Tibial artery (tissue), 4 donors: ENCODE data around the gene TMEM208.
A peak's percentile ranks its signal among the peaks of the same experiment; 100 is the strongest.

Source experiments
- DNase-seq, 2 donors: peaks; one replicate each; pipeline ENCODE4 v3.0.0-alpha.2; 2019
- H3K27ac ChIP-seq, 2 donors: fragments of 200-600 bp; sonication (generic) in 1 of 2; 1 replicate in 1 of 2; 2 replicates in 1 of 2; pipeline ENCODE4 v1.5.1; 2018 to 2019; ENCODE audit warnings: mild to moderate bottlenecking in 1 of 2
- H3K27me3 ChIP-seq, 2 donors: fragments of 200-600 bp; sonication (generic) in 1 of 2; one replicate each; pipeline versions ENCODE4 v1.5.1 to v1.6.0; 2016 to 2019
- H3K36me3 ChIP-seq, 3 donors: fragments of 200-600 bp; sonication (generic) in 2 of 3; one replicate each; pipeline ENCODE4 v1.5.1; 2016 to 2019; ENCODE audit warnings: mild to moderate bottlenecking in 2 of 3
- H3K4me1 ChIP-seq, 4 donors: fragments of 200-600 bp; sonication (generic) in 2 of 4; 1 replicate in 3 of 4; 2 replicates in 1 of 4; pipeline ENCODE4 v1.5.1; 2016 to 2019
- H3K4me3 ChIP-seq, 2 donors: fragments of 200-600 bp; sonication (generic) in 1 of 2; 1 replicate in 1 of 2; 2 replicates in 1 of 2; pipeline ENCODE4 v1.5.1; 2018 to 2019; ENCODE audit warnings: mild to moderate bottlenecking in 2 of 2
- H3K9me3 ChIP-seq, 3 donors: fragments of 200-600 bp; sonication (generic) in 1 of 3; one replicate each; pipeline ENCODE4 v1.5.1; 2016 to 2019
- CTCF ChIP-seq, 2 experiments: fragments of 200-600 bp in 1 of 2; fragments of 450-650 bp in 1 of 2; IDR thresholded peaks; one replicate each; pipeline ENCODE4 v1.5.1; 2017 to 2019; ENCODE audit warnings: antibody characterized with exemption in 2 of 2, mild to moderate bottlenecking in 1 of 2, moderate library complexity in 1 of 2
- intact Hi-C: fragments of 100-400 bp; cut with DNase I; formaldehyde crosslinking; loops from one replicate; pipeline ENCODE4 v1.15.0; 2023; ENCODE audit warnings: low total_unique reads

Gene TMEM208

GRCh38 chr16:67265834-67266233 lies 38.9 kb downstream of the TMEM208 start:
- peak in 1 of 2 donors; percentile 6 for DNase-seq
- TF ChIP-seq CTCF (IDR thresholded peaks at IDR 0.05): no peak
- H3K27me3 ChIP-seq: peaks cover 0 to 14% of the 10 kb centered on the region in 2 donors
- no peaks in the 10 kb centered on the region for H3K9me3 ChIP-seq
- intact Hi-C loops: no loop called here
- no peak overlapping the region for H3K27ac ChIP-seq
- H3K4me3 ChIP-seq: no peak overlapping the region
- no peaks in the 10 kb centered on the region for H3K4me1 ChIP-seq
- no peaks in the 10 kb centered on the region for H3K36me3 ChIP-seq

- Histone ChIP-seq H3K9me3 (no peaks in the 10 kb centered on the region), H3K4me3 (no peak overlapping the region), H3K36me3 (no peaks in the 10 kb centered on the region), H3K27me3 (peaks cover 0 to 12% of the 10 kb centered on the region in 2 donors), H3K27ac (no peak overlapping the region), H3K4me1 (no peaks in the 10 kb centered on the region)
- DNase-seq: peak; percentile 83 to 85
- intact Hi-C loops: no loop called here
- no peak for TF ChIP-seq CTCF (IDR thresholded peaks at IDR 0.05)
These were observed 41.2 kb downstream of the TMEM208 start for GRCh38 chr16:67268136-67268579.

- peaks cover 0 to 5% of the 10 kb centered on the region in 2 donors for H3K27me3 ChIP-seq
- no peaks in the 10 kb centered on the region for H3K36me3 ChIP-seq
- no peak for DNase-seq
- H3K9me3 ChIP-seq: no peaks in the 10 kb centered on the region
- TF ChIP-seq CTCF (IDR thresholded peaks at IDR 0.05): no peak
- intact Hi-C loops: no loop called here
- H3K4me3 ChIP-seq: no peak overlapping the region
- no peak overlapping the region for H3K27ac ChIP-seq
- H3K4me1 ChIP-seq: no peaks in the 10 kb centered on the region
These were observed 42.8 kb downstream of the TMEM208 start for GRCh38 chr16:67269766-67270165.

GRCh38 chr16:67270931-67271338 lies 44.0 kb downstream of the TMEM208 start:
- H3K9me3 ChIP-seq: no peaks in the 10 kb centered on the region
- H3K27ac ChIP-seq: no peak overlapping the region
- peaks cover 0 to 5% of the 10 kb centered on the region in 2 donors for H3K27me3 ChIP-seq
- TF ChIP-seq CTCF (IDR thresholded peaks at IDR 0.05): no peak
- DNase-seq: no peak
- H3K4me3 ChIP-seq: no peak overlapping the region
- no peaks in the 10 kb centered on the region for H3K4me1 ChIP-seq
- H3K36me3 ChIP-seq: no peaks in the 10 kb centered on the region
- intact Hi-C loops: no loop called here

- H3K9me3 ChIP-seq: no peaks in the 10 kb centered on the region
- intact Hi-C loops: no loop called here
- H3K27ac ChIP-seq: no peak overlapping the region
- peaks cover 0 to 5% of the 10 kb centered on the region in 2 donors for H3K27me3 ChIP-seq
- H3K4me3 ChIP-seq: no peak overlapping the region
- H3K4me1 ChIP-seq: peaks cover 0 to 2% (median 0%) of the 10 kb centered on the region in 4 donors
- TF ChIP-seq CTCF (IDR thresholded peaks at IDR 0.05): no peak
- no peak for DNase-seq
- no peaks in the 10 kb centered on the region for H3K36me3 ChIP-seq
These were observed 44.5 kb downstream of the TMEM208 start for GRCh38 chr16:67271446-67271845.

- Histone ChIP-seq H3K36me3 (no peaks in the 10 kb centered on the region), H3K27me3 (no peaks in the 10 kb centered on the region), H3K27ac (no peak overlapping the region), H3K4me3 (no peak overlapping the region), H3K9me3 (no peaks in the 10 kb centered on the region), H3K4me1 (peaks cover 0 to 36% (median 20%) of the 10 kb centered on the region in 4 donors)
- no peak for DNase-seq
- intact Hi-C loops: no loop called here
- no peak for TF ChIP-seq CTCF (IDR thresholded peaks at IDR 0.05)
These were observed 48.4 kb downstream of the TMEM208 start for GRCh38 chr16:67275321-67275720.
